Skeletal muscle satellite cell (primary cell): ENCODE measurements around the gene C2CD3.

Source experiments
- H3K27me3 ChIP-seq: 2 replicates; pipeline ENCODE4 v1.7.0; 2013; ENCODE audit warnings: low read length; ENCODE audit not compliant: control insufficient read depth, insufficient read depth
- H3K36me3 ChIP-seq: 2 replicates; pipeline ENCODE4 v1.7.0; 2013; ENCODE audit warnings: mild to moderate bottlenecking, control low read depth, low read length; ENCODE audit not compliant: insufficient read depth
- H3K4me1 ChIP-seq: 2 replicates; pipeline ENCODE4 v1.7.0; 2013; ENCODE audit warnings: low read length; ENCODE audit not compliant: control insufficient read depth, insufficient read depth
- H3K4me2 ChIP-seq: 2 replicates; pipeline ENCODE4 v1.7.0; 2013; ENCODE audit warnings: mild to moderate bottlenecking, low read length
- H3K4me3 ChIP-seq: 2 replicates; pipeline ENCODE4 v1.7.0; 2013; ENCODE audit warnings: low read length
- H3K9ac ChIP-seq: 2 replicates; pipeline ENCODE4 v1.7.0; 2013; ENCODE audit warnings: mild to moderate bottlenecking, low read depth, low read length, moderate library complexity
- H3K9me3 ChIP-seq: replicated peaks from 2 replicates; pipeline ENCODE4 v1.7.0; 2013; ENCODE audit warnings: mild to moderate bottlenecking, control low read depth, low read length

Gene C2CD3

DNA sequence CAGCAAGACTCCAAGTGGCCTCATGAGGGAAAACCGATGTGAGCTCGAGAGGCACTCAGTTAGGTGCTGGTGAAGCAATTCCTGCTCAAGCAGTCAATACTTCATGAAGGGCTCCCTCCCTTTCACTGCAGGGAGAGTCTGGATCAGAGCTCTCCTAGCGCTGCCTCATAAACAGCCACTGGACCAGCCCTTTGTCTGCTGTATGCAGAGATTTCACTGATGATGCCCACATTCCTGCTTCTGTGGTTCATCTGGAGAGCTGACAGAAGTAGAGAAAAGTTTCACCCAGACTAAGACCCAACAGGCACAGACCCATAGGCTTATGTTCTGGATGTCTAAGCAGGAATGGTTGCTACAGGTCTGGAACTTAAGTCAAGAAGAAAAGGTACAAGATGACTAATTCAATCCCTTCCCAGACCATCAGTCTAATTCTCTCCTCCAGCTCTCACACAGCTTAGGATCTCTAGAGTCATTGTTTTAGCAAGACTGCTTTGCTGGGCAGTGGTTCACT, 192.2 kb downstream of the C2CD3 start:
- H3K36me3 ChIP-seq: no peaks in the 10 kb centered on the region
- no peak overlapping the region for H3K9ac ChIP-seq

GRCh38 chr11:73977856-73978519, 192.8 kb downstream of the C2CD3 start:
- Histone ChIP-seq H3K4me1 (peaks cover 15% of the 10 kb centered on the region), H3K4me3 (no peak overlapping the region), H3K36me3 (no peaks in the 10 kb centered on the region), H3K9ac (no peak overlapping the region), H3K9me3 (no peaks in the 10 kb centered on the region), H3K4me2 (no peak overlapping the region), H3K27me3 (no peaks in the 10 kb centered on the region)

More for the DNA sequence above, 192.2 kb downstream of the C2CD3 start:
- Histone ChIP-seq H3K9me3 (no peaks in the 10 kb centered on the region), H3K27me3 (no peaks in the 10 kb centered on the region), H3K4me2 (no peak overlapping the region), H3K4me1 (peaks cover 19% of the 10 kb centered on the region), H3K4me3 (no peak overlapping the region)

GRCh38 chr11:73976451-73977151, 194.2 kb downstream of the C2CD3 start:
- Histone ChIP-seq H3K4me2 (no peak overlapping the region), H3K4me1 (peaks cover 10% of the 10 kb centered on the region), H3K9ac (no peak overlapping the region), H3K9me3 (no peaks in the 10 kb centered on the region), H3K4me3 (no peak overlapping the region), H3K27me3 (no peaks in the 10 kb centered on the region), H3K36me3 (no peaks in the 10 kb centered on the region)

- H3K36me3 ChIP-seq: no peaks in the 10 kb centered on the region
- no peak overlapping the region for H3K4me3 ChIP-seq
- H3K4me2 ChIP-seq: no peak overlapping the region
- H3K9me3 ChIP-seq: no peaks in the 10 kb centered on the region
- H3K27me3 ChIP-seq: no peaks in the 10 kb centered on the region
- H3K9ac ChIP-seq: no peak overlapping the region
- peaks cover 10% of the 10 kb centered on the region for H3K4me1 ChIP-seq
Observed at GRCh38 chr11:73975479-73975757, 195.4 kb downstream of the C2CD3 start.

DNA sequence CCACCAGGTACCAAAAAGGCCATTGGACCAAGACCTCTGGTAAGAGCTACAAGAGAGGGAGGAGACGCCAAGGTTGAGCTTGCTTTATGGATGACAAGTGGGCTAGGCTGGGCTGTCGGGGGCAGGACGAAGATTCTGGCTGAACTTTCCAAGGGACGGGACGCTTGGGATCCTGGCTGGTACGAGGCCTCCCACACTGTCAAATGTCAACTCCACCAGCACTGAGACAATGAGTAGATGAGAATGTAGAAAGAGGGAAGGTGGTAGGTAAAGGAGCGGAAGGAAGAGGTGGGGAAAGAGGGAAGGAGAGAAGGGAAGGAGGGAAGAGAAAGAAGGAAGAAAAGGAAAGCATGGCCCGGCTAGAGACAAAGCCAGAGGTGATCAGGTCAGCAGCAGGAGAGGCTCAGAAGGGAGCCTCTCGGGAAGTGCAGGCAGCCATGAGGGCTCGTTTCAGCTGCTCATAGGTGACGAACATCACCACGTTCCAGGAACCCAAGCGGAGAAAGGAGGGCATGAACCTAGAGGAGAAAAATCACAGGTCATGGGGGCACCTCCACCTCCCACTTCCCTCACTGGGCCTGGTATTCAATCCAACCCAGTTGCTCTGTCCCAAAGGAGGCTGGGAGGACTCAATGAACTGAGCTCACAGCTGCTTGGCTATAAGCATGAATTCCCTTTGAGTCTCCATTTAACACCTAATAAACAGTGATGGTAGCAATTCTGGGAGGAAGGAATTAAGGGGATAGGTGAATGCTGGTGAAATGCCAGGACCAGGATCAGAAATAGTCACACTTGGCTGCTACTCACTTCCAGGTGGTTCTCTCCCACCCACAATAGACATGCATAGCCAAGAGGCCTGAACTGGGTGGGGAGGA, 196.0 kb downstream of the C2CD3 start:
- H3K4me3 ChIP-seq: no peak overlapping the region
- no peak overlapping the region for H3K4me2 ChIP-seq
- H3K4me1 ChIP-seq: peaks cover 10% of the 10 kb centered on the region
- no peaks in the 10 kb centered on the region for H3K27me3 ChIP-seq
- H3K9ac ChIP-seq: no peak overlapping the region
- H3K9me3 ChIP-seq: no peaks in the 10 kb centered on the region
- no peaks in the 10 kb centered on the region for H3K36me3 ChIP-seq

DNA sequence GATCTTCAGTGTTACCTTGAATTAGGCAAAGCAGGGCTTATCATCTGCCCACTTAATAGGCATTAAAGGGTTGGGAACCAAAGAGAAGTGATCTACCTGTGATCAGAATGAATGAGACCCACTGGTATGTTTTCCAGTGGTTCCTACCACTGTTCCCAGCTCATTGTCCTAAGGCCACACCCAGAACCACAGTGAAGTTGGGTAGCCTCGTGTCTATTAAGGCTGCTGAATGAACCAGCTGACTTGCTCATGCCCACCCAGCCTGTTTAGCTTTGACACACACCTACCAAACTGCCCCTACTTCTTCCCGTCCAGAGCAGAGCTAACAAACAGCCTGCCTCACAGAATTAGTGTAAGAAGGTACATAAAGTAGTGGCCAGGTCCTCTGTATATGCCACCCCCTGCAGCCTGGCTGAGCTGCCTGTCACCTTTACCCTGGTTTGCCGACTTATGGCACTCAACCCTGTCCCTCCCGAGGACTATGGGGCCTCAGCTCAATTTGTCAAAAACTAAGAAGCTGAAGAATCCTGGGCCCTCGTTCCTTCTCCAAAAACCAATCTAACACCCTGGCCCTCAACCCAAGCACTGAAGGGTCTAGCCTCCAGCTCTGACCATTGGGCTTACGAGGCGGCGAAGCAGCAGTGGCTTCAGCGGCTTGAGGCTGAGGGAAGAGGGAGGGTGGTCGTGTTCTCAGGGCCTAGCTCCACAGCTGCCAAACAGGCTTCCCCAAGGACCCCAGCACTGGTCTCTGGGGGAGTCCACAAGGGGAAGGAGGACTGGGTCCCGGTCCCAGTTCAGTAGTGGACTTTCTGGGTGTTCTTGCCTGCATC, 198.0 kb downstream of the C2CD3 start:
- no peaks in the 10 kb centered on the region for H3K9me3 ChIP-seq
- H3K4me2 ChIP-seq: no peak overlapping the region
- peaks cover 10% of the 10 kb centered on the region for H3K4me1 ChIP-seq
- H3K36me3 ChIP-seq: no peaks in the 10 kb centered on the region
- H3K27me3 ChIP-seq: no peaks in the 10 kb centered on the region
- no peak overlapping the region for H3K9ac ChIP-seq
- no peak overlapping the region for H3K4me3 ChIP-seq

DNA sequence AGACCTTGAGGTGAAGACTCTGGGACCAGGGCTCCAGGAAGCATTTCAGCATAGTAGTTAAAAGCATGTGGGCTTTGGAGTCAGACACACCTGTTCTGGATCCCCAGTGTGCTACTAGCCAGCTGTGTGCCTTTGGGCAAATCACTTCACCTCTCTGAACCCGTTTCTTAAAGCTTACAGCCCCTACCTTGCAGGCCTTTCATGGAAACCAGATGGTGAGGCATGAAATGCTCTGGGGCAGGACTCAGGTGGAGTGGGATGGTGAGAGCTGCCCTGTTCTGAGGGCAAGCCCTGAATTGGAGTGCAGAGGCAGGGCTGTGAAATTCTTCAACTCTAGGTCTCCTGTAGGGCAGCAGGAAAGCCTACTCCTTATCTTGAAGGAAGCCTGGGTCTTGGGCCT, 198.6 kb downstream of the C2CD3 start:
- Histone ChIP-seq H3K4me1 (peaks cover 10% of the 10 kb centered on the region), H3K27me3 (no peaks in the 10 kb centered on the region), H3K9ac (no peak overlapping the region), H3K4me3 (no peak overlapping the region), H3K9me3 (no peaks in the 10 kb centered on the region), H3K36me3 (no peaks in the 10 kb centered on the region), H3K4me2 (no peak overlapping the region)

GRCh38 chr11:73971175-73971719, 199.6 kb downstream of the C2CD3 start:
- Histone ChIP-seq H3K36me3 (no peaks in the 10 kb centered on the region), H3K4me3 (no peak overlapping the region), H3K9me3 (no peaks in the 10 kb centered on the region), H3K9ac (no peak overlapping the region), H3K4me2 (no peak overlapping the region), H3K27me3 (no peaks in the 10 kb centered on the region), H3K4me1 (peaks cover 10% of the 10 kb centered on the region)

DNA sequence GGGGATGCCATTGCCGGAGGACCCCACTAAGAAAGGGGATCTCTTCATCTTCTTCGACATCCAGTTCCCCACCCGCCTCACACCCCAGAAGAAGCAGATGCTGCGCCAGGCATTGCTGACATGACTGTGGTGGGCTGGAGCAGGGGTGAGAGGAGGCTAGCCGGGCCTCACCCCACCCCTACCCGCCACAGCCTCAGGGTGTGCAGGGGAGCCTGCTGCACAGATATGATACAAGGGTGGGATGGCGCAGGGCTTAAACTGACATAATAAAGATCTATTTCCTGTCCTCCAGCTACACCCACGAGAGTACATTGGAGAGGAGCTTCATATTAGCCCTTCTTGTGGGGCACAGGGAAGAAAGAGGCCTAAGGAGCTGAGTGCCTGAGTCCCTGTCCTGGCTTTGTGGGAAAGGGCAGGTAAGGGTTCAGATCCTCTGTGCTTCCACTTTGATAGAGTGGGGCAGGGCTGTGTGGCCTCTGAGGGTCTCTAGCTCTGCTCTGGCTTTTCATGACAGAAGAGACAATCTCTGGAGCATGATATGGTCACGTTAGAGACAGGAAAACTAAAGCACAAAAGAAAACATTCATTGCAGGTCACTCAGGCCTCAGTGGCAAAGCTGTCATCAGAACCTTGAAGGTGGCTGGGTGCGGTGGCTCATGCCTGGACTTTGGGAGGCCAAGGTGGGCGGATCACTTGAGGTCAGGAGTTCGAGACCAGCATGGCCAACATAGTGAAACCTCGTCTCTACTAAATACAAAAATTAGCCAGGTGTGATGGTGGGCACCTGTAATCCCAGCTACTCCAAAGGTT, 200.6 kb downstream of the C2CD3 start:
- Histone ChIP-seq H3K4me3 (no peak overlapping the region), H3K9ac (no peak overlapping the region), H3K4me1 (peaks cover 10% of the 10 kb centered on the region), H3K9me3 (no peaks in the 10 kb centered on the region), H3K36me3 (no peaks in the 10 kb centered on the region), H3K4me2 (no peak overlapping the region), H3K27me3 (peaks cover 7% of the 10 kb centered on the region)

DNA sequence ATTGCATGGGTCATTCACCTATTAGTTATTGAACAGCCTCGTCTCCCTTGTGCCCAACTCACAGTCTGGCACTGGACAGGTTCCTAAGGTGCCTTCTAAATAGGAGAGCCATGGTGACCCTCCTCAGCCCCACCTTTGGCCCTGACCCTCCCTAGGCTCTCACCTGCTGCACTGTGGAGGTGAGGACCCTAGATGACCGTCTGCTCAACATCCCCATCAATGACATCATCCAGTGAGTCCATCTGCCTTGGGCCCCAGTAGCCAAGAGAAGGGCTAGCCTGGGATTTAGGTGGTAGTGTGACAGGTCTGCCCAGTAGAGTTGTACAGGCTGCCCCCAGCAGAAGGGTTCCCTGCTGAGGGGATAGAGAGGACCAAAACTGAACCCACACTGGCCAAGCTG, 201.7 kb downstream of the C2CD3 start:
- no peak overlapping the region for H3K4me2 ChIP-seq
- H3K36me3 ChIP-seq: no peaks in the 10 kb centered on the region
- H3K4me1 ChIP-seq: peaks cover 6% of the 10 kb centered on the region
- peaks cover 11% of the 10 kb centered on the region for H3K27me3 ChIP-seq
- no peaks in the 10 kb centered on the region for H3K9me3 ChIP-seq
- H3K9ac ChIP-seq: no peak overlapping the region
- H3K4me3 ChIP-seq: no peak overlapping the region
